Measurements from ENCODE around the gene SNX24. TPM values are rescaled to one million over a fixed set of nuclear protein-coding genes. Genes with fewer than 3 reads are reported as not detected.

Gene SNX24
- total and polyA plus RNA-seq, 4 donors: 15.0 to 39.4 (median 24.4) TPM

DNA sequence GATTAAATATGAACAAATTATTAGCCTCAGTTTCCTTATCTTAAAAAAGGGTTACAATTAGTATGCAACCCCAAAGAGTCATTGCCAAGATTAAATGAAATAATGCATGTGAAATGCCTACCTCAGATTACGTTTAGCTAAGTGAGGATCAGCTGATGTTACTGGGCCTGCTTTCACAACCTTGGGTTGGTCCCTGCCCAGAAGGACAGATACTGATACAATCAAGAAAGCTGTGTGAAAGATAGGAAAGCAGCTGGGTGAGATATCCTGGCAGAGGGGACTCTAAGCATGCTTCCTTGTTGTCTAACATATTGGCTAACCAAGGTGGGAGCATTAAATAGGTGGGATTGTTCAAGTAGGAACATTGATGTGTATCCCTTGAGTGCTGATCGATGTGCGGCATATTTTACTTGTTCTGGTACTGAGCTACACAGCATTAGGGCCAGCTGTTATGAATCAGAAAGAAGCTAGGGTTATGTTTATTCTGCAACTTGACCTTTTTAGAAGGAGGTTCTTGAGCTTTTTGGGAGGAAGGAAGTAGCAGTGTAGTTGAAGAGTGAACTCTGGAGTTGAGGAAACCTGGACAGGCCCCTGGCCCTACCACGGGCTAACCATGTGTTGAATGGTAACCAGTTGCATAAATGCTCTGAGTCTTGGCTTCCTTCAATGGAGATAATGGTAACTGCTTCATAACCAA, 28.9 kb downstream of the SNX24 start:
- peak; percentile 64 for ATAC-seq (ENCODE audit: insufficient read depth, low FRiP score)
- peak overlapping the region in 1 of 2 donors; percentile 19 for H3K27ac ChIP-seq (ENCODE audit: low read depth in 1 of 2, low read length in 1 of 2)
- H3K9ac ChIP-seq (ENCODE audit: insufficient read depth in 1 of 2, low read length in 2 of 2): no peak overlapping the region
- DNase-seq: peak in 2 of 3 donors; percentile 61 to 69
- 56 to 67% methylated on average over 4 of the region's 4 CpGs for WGBS, 2 donors
- H3K36me3 ChIP-seq (ENCODE audit: control insufficient read depth in 4 of 4, insufficient read depth in 4 of 4, low read length in 4 of 4): no peaks in the 10 kb centered on the region
- no peaks in the 10 kb centered on the region for H3K27me3 ChIP-seq (ENCODE audit: control insufficient read depth in 3 of 3, insufficient read depth in 3 of 3, low read length in 2 of 3)
- H3K9me3 ChIP-seq (ENCODE audit: control insufficient read depth in 4 of 4, insufficient read depth in 3 of 4, low read length in 3 of 4): no peaks in the 10 kb centered on the region
- TF ChIP-seq, protein P1, sequence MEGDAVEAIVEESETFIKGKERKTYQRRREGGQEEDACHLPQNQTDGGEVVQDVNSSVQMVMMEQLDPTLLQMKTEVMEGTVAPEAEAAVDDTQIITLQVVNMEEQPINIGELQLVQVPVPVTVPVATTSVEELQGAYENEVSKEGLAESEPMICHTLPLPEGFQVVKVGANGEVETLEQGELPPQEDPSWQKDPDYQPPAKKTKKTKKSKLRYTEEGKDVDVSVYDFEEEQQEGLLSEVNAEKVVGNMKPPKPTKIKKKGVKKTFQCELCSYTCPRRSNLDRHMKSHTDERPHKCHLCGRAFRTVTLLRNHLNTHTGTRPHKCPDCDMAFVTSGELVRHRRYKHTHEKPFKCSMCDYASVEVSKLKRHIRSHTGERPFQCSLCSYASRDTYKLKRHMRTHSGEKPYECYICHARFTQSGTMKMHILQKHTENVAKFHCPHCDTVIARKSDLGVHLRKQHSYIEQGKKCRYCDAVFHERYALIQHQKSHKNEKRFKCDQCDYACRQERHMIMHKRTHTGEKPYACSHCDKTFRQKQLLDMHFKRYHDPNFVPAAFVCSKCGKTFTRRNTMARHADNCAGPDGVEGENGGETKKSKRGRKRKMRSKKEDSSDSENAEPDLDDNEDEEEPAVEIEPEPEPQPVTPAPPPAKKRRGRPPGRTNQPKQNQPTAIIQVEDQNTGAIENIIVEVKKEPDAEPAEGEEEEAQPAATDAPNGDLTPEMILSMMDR (IDR thresholded peaks at IDR 0.05; ENCODE audit: control extremely low read depth, extremely low read depth): no peak
- no peak overlapping the region for H3K4me3 ChIP-seq
- H3K4me1 ChIP-seq (ENCODE audit: control insufficient read depth in 5 of 5, insufficient read depth in 5 of 5, low read length in 5 of 5): peaks cover 0 to 18% (median 0%) of the 10 kb centered on the region in 5 donors

- Histone ChIP-seq H3K9ac (ENCODE audit: insufficient read depth in 1 of 2, low read length in 2 of 2) (no peak overlapping the region), H3K36me3 (ENCODE audit: control insufficient read depth in 4 of 4, insufficient read depth in 4 of 4, low read length in 4 of 4) (no peaks in the 10 kb centered on the region), H3K9me3 (ENCODE audit: control insufficient read depth in 4 of 4, insufficient read depth in 3 of 4, low read length in 3 of 4) (no peaks in the 10 kb centered on the region), H3K27ac (ENCODE audit: low read depth in 1 of 2, low read length in 1 of 2) (no peak overlapping the region), H3K4me3 (no peak overlapping the region), H3K4me1 (ENCODE audit: control insufficient read depth in 5 of 5, insufficient read depth in 5 of 5, low read length in 5 of 5) (peaks cover 0 to 9% (median 0%) of the 10 kb centered on the region in 5 donors), H3K27me3 (ENCODE audit: control insufficient read depth in 3 of 3, insufficient read depth in 3 of 3, low read length in 2 of 3) (no peaks in the 10 kb centered on the region)
- ATAC-seq (ENCODE audit: insufficient read depth, low FRiP score) (no peak), DNase-seq (no peak)
- WGBS, 2 donors: 59 to 61% methylated on average over 2 of the region's 2 CpGs
- TF ChIP-seq, protein P1 (IDR thresholded peaks at IDR 0.05; ENCODE audit: control extremely low read depth, extremely low read depth): no peak
These were observed 32.1 kb downstream of the SNX24 start for GRCh38 chr5:122877518-122877917.

DNA sequence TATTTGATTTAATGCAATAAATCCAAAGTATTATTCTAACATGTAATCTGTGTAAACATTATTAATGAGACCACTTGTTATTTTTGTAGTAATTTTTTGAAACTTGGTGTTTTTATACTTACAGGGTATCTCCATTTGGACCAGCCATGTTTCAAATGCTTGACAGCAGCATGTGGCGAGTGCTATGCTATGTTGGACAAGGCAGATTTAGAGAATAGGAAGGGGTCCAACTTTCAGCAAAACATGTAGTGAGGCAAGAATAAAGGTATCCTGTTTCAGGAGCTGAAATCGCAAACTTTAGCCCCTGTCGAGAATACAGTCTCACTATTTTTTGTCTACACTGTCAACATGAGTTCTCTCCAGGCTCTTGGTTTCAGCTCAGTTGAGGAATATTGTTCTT, 33.7 kb downstream of the SNX24 start:
- no peak overlapping the region for H3K27ac ChIP-seq (ENCODE audit: low read depth in 1 of 2, low read length in 1 of 2)

More for the DNA sequence above, 33.7 kb downstream of the SNX24 start:
- TF ChIP-seq, protein P1 (IDR thresholded peaks at IDR 0.05; ENCODE audit: control extremely low read depth, extremely low read depth): no peak
- Histone ChIP-seq H3K9me3 (ENCODE audit: control insufficient read depth in 4 of 4, insufficient read depth in 3 of 4, low read length in 3 of 4) (no peaks in the 10 kb centered on the region), H3K36me3 (ENCODE audit: control insufficient read depth in 4 of 4, insufficient read depth in 4 of 4, low read length in 4 of 4) (no peaks in the 10 kb centered on the region), H3K4me3 (no peak overlapping the region), H3K27me3 (ENCODE audit: control insufficient read depth in 3 of 3, insufficient read depth in 3 of 3, low read length in 2 of 3) (no peaks in the 10 kb centered on the region), H3K4me1 (ENCODE audit: control insufficient read depth in 5 of 5, insufficient read depth in 5 of 5, low read length in 5 of 5) (peaks cover 0 to 7% (median 0%) of the 10 kb centered on the region in 5 donors), H3K9ac (ENCODE audit: insufficient read depth in 1 of 2, low read length in 2 of 2) (no peak overlapping the region)
- 94 to 97% methylated on average over 3 of the region's 3 CpGs for WGBS, 2 donors
- DNase-seq (no peak), ATAC-seq (ENCODE audit: insufficient read depth, low FRiP score) (no peak)
